ENCODE results near the gene C2orf74.

GRCh38 chr2:61176755-61177726 lies 15.1 kb downstream of the C2orf74 start:
- no peak for TF ChIP-seq SUZ12 (IDR thresholded peaks at IDR 0.05; ENCODE audit: extremely low read depth, insufficient read depth, insufficient read length)
- no peak for TF ChIP-seq YY1 (IDR thresholded peaks at IDR 0.05; ENCODE audit: insufficient read depth, insufficient read length)
